Thyroid gland (tissue), 4 donors: ENCODE data around the gene ERAS.

Experiments
- CTCF ChIP-seq, 6 experiments: fragments of 200-600 bp in 3 of 6; fragments of 450-650 bp in 3 of 6; sonication (generic) in 3 of 6; IDR thresholded peaks; one replicate each; pipeline ENCODE4 v1.5.1; 2016 to 2019; ENCODE audit warnings: antibody characterized with exemption in 6 of 6, mild to moderate bottlenecking in 2 of 6, inconsistent platforms in 1 of 6, moderate library complexity in 1 of 6
- POLR2A ChIP-seq, 2 donors: fragments of 450-650 bp; IDR thresholded peaks; one replicate each; pipeline ENCODE4 v1.6.1; 2017; ENCODE audit warnings: antibody characterized with exemption in 2 of 2, mild to moderate bottlenecking in 2 of 2, moderate library complexity in 1 of 2

GRCh38 chrX:48794340-48794910, 31.9 kb upstream of the ERAS start:
- TF ChIP-seq CTCF (IDR thresholded peaks at IDR 0.05) (no peak), POLR2A (IDR thresholded peaks at IDR 0.05) (no peak)
